CD4-positive, alpha-beta T cell treated with Interferon alpha-2 for 1 hour (primary cell): Measurements from ENCODE around the gene TACR1.
"Not testable (repeated sequence)": the region's sequence is repeated elsewhere in the genome, so short reads cannot be mapped to it uniquely, and the experiment has no call there.

Experiments
- DNase-seq, 2 donors: peaks; one replicate each; pipeline ENCODE4 v3.0.0-alpha.2; 2020 to 2022

Gene TACR1

DNA sequence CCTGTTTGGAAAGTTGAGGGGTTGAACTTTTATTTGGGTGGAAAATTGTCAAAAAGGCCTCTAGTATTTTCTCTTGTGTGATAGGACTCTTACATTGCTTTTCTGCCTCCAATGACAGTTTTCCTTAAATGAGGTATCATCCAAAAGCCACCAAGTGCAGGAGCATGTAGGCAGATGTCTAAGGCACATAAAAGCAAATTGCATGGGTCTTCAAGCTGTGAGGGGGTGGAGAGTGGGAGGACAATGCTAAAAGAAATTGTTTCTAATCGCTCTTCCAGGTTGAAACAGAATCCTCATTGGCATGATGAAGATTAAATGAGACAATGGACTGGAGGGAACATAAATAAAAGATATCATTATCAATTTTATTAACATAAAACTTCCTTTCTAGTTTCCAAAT lies 6.8 kb downstream of the TACR1 start:
- DNase-seq: no peak

DNA sequence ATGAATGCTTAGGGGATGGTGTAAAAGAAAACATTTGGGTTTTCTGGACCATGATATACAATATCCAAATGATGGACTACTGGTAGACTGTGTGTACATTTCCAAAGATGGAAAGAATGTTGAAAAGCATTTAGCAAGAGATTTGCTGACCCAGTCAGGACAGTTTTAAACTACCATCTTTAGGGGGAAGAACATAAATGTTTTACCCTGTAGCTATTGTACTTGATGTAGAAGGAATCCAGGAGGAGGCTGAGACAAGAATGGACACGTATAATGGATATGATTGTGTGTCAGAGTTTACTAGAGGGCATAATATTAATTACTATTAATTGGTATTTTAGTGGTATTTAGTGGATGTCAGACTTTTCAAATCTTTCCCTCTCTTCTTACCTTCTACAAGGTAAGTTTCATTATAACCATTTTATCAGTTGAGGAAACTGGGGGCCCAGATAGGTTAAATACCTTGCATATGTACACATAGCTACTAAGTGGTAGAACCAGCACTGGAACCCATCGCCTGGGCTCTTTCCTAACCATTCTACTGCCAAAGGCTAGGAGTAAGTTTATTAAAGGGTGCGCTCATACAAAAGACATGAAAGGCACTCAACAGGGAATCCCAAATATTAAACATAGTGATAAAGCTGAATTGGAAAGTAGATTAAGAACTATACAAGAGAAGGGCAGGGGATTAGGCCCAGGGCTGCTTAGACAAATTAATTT lies 8.9 kb downstream of the TACR1 start:
- DNase-seq: no peak

DNA sequence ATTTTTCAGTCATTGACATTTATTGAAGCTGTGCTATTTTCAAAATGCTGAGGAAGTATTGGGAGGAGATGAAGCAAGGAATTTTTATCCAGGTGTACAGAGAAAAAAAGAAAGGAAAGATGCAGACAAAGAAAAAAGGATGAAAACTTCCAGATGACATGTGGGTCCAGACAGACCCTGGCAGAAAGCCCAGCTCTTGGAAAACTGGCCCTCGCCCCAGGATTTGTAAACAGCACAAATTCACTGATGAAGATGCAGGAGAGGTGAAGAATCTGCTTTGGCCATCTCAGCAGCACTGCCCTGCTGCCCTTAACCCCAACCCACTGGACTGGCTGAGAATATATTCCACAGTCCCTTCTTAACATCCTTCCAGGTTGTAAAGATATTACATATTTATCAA lies 12.5 kb downstream of the TACR1 start:
- no peak for DNase-seq

DNA sequence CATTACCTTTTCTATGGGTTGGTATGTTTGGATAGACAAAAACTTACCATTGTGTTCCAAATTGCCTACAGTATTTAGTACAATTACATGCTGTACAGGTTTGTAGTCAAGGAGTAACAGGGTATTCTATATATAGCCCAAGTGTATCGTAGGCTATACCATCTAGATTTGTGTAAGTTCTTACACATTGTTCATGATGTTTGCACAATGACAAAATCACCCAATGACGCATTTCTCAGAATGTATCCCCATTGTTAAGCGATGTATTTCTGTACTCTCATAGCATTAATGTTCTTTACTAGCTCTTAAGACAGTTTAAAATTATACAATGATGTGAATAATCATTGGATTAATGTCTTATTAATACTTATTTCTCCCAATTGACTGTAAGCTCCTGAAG lies 16.7 kb downstream of the TACR1 start:
- DNase-seq: no peak

DNA sequence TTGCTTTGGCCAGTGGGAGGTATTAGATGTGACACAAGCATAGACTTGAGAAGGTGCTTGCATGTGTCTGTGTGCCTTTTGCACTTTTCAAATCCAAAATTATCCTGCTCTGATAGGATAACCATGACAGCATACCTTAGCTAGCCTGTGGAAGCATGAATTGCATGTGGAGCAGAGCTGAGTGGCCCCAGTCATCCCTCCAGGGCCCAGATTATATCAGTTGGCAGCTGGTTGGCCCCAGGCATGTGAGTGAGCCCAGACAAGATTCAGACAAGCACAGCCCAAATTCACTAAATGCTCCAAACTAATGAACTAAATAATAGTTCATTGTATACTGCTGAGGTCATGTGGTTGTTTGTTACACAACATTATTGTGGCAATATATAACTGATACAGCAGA lies 18.8 kb downstream of the TACR1 start:
- DNase-seq: no peak

DNA sequence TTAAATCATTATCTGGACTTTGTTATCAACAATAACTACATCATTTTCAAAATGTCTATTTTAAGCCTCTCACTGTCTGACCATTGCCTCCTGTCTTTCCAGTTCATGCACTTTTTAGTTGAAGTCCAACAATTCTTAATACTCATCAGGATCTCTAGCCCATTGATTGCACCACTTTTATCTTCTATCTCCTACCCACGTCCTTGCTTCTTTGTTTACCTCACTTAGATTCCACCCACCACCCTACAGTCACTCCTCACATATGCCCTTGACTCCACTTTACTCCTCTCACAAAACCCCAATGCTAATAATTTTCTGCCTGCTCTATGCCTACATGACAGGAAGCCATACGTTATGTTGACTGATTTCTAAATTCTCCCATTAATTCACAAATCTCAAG lies 21.9 kb downstream of the TACR1 start:
- DNase-seq: no peak

DNA sequence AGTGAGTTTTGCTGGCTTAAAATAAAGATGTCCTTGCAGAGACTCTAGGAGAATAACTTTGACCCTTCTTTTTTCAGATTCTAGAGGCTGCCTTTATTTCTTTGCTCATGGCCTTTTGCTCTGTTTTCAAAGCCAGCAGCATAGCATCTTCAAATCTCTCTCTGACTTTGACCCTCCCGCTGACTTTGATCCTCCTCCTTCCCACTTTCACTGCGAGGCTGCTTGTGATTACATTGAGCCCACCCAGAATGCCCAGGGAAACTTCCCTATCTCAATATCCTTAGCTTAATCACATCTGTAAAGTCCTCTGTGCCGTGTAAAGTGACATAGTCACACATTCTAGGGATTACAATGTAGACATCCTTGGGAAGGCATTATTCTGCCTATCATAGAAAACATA lies 23.9 kb downstream of the TACR1 start:
- no peak for DNase-seq

DNA sequence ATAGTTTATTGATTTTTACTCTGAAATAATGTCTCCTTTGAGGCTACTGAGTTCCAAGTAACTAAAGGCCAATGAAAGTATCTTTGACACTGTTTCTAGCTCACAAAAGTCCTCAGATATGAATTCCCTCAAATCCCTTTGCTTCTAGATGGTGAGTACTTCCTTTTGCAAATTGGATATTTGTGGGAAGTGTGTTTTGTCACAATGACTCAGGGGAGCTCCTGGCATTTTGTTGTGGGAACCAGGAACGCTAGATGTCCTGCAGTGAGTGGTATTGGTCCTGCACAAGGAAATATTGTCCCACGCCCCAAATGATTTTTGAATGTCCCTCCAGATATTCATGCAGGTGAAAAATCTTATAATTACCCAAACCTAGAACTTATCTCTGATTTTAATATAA lies 24.3 kb downstream of the TACR1 start:
- DNase-seq: no peak

DNA sequence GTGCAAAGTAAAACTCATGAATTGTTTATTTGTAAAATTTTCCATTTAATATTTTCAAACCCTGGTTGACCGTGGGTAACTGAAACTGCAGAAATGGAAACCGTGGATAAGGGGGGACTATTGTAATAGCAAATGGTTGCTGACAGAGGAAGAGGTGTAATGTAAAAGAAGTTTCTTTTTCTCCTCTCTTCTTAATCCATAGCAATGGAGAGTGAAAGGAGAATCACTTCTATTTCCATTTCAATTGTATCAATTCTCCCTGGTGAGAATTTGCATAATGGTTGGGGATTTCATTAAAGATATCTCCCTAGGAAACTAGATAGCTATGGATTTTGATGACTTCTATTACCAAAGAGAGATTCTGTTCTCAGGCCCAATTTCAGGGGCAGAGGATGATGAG lies 24.8 kb downstream of the TACR1 start:
- DNase-seq: no peak

DNA sequence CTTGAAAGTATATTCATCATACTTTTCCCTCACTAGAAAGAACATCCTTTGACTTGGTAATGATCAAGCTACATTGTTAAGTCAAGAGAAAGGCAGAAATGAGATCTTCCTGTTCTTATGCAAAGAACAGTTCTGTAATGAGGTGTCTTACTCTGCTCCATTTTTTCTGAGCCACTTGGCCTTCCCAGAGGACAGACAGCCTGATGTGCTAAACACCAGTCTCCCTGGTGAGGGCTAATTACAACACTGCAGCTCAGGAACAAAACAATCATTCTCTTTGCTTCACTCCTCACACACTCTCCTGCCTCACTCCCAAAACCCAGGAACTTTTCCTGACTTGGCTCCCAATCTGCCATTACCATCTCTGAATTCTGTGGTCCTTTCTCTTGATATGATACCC lies 25.6 kb downstream of the TACR1 start:
- DNase-seq: no peak

DNA sequence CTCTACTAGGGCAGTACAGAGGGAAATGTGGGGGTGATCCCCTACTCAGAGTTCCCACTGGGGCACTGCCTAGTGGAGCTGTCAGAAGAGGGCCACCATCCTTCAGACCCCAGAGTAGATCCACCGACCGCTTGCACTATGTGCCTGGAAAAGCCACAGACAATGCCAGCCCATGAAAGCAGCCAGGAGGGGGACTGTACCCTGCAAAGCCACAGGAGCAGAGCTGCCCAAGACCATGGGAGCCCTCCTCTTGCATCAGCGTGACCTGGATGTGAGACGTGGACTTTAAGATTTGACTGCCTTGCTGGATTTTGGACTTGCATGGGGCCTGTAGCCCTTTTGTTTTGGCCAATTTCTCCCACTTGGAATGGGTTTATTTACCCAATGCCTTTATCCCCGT lies 27.9 kb downstream of the TACR1 start:
- not testable (repeated sequence) for DNase-seq

DNA sequence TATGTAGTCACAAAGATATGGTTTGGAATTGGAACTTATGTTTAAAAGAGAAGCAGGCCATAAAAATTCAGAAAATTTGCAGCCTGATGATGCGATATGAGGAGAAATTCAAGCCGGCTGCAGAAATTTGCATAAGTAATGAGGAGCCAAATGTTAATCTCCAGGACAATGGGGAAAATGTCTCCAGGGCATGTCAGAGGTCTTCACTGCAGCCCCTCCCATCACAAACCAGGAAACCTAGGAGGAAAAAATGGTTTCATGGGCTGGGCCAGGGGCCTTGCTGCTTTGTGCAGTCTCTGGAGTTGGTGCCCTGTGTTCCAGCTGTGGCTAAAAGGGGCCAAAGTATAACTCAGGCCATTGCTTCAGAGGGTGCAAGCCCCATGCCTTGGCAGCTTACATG lies 28.4 kb downstream of the TACR1 start:
- DNase-seq: no peak

DNA sequence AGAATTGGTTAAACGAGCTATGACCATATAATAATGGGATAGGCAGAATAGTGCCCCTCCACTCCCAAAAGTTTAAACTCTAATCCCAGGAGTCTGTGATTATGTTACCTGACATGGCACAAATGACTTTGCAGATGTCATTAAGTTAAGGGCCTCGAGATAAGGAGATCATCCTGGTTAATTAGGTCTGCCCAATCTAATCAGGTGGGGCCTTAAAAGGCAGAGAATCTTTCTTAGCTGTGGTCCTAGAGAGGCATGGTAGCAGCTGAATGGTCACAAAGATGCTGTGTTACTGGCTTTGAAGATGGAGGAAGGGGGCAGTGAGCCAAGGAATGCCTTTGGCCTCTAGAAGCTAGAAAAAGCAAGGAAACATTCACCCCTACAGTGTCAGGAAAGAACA lies 31.1 kb downstream of the TACR1 start:
- no peak for DNase-seq

DNA sequence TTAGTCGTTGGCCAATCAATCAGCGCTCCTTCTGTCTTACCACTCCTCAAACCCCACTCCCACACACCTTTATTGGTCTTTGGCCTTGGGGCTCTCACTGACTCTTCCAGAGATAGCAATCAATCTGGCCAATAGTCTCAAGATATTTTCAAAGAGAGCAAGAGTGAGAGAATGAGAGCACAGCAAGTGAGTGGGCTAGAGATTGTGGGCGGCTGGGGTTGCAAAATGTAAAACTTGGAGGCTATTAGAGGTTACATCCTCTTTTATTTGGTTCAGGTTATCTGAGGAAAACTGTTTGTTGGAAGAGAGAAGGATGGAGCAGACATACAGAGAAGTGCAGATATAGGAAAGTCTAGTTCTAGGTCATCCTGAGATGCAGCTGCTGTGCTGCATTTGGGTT lies 32.8 kb downstream of the TACR1 start:
- no peak for DNase-seq

DNA sequence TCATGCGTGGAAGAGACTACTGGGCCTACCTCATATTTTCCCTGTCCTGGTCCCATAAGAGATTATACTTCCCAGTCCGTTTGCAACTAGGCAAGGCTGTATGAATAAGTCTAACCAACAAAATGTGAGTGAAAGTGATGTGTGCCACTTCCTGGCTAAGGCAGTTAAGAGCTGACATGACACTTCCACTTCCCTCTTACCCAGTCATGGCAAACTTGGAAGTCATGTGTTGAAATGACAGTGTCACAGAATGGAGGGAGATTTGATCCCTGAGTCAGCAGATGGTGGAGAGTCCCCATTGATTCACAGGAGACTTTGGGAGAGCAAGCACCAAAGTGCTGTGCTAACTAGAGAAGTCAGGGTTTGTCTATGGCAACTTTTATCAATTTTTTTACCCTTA lies 36.4 kb downstream of the TACR1 start:
- no peak for DNase-seq

DNA sequence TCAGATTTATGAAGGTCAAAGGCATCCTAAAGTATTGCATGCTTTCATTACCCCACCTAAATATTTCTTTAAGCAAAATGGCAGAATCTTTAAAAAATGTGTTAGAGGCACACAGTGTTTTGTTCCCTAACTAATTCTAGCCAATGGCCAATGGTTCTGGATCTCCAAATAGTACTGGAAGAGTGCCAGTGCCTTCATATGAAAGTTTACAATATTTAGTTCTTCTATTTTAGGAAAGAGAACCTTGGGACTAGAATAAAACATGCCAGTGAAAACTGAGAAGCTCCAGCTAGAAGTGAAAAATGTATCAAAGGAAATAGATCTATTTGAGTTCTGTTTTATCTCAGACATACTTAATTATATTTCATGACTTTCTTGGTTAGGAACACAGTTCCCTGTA lies 37.1 kb downstream of the TACR1 start:
- DNase-seq: no peak

DNA sequence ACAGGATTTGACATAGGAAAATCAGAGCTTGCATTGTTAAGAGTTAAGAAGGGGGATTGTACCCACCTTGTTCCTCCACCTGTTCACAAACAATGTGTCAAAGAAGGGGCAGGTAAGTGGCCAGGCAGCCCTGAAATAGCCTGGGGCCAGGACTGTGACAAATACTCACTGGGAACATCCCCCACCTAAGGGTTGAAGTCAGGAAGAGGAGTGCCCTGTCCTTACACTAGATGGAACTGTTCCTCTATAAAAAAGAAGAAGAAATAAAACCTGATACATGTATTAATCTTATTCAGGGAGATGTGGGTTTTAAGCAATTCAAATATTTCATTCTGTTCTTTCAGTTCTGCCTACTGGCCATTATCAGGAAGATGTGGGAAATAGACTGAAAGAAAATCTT lies 41.9 kb downstream of the TACR1 start:
- DNase-seq: no peak

DNA sequence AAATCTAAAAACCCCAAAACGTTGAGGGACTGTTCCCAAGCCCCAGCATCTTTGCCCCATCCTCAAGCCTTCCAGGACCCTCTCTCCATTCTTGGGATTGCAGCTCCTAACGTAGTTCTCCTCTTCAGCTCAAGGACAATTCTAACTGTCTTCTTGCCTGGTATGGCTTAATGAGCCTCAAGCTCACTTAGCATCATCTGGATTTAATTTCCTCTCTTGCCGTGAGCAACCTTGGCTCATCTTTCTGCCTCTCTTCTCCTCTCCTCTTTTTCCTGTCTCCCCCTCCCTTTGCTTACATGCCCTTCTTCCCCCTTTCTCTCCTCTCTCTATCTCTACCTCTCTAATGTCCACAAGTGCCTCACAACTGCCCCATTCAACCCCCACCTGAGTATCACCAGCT lies 44.2 kb downstream of the TACR1 start:
- DNase-seq: no peak

DNA sequence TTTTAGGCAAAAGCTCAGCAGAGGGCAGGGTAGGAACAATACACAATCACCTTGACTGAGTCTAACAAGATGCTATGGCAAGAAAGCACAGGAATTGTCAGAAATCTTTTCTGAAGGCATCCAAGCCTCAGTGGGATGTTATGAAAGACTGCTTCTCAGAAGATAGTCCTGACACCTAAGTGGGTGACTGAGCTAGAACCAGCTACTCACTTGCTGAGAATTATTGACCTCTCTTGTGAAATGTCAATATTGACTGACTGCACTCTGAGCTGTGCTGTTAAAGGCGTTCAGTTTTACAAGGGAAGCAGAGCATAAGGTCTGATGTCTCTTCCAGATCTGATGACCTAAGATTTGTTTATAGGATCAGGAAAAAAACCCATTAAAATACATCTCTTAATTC lies 46.1 kb downstream of the TACR1 start:
- DNase-seq: no peak

DNA sequence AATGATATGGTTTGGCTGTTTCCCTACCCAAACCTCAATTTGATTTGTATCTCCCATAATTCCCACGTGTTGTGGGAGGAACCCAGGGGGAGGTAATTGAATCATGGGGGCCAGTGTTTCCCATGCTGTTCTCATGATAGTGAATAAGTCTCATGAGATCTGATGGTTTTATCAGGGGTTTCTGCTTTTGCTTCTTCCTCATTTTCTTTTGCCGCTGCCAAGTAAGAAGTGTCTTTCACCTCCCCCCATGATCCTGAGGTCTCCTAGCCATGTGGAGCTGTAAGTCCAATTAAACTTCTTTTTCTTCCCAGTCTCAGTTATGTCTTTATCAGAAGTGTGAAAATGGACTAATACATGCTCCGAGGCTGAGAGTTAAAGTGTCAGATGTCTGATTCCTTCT lies 47.1 kb downstream of the TACR1 start:
- not testable (repeated sequence) for DNase-seq

DNA sequence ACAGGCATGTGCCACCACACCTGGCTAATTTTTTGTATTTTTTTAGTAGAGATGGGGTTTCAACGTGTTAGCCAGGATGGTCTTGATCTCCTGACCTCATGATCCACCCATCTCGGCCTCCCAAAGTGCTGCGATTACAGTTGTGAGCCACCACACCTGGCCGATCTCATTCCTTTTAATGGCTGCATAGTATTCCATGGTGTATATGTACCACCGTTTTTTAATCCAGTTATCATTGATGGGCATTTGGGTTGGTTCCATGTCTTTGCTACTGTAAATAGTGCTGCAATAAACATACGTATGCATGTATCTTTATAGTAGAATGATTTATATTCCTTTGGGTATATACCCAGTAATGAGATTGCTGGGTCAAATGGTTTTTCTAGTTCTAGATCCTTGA lies 51.4 kb downstream of the TACR1 start:
- DNase-seq: not testable (repeated sequence)

DNA sequence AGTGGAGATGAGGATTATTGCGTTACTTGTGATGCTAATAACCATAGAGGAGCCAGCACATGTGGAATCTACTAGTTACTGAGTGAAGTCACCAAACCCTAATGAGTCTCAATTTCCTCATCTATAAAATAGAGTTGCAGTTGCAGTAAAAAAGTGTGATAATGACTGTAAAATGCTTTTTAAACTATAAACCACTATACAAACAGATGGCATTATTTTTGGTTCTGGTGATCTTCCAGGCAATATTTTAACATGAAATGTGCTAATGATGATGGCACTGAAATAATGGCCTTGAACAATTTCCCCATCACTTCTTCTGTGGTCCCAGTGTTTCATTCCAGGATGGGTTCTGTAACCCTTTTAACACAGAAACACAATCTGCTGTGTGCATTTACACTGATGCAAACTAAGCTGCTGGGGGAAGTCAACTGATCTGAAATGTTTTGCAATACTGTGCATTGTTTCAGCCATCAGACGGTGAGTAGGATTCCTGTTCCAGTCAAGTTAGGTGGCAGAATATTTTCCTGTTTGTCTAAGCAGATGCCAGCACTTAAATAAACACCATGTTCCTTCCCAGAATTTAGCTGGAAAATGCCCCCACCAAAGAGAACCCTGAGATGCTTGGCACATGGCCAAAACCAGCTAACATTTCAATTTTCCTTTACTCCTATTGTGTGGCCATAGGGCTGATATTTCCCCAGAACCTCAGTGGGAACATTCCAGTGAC lies 52.6 kb downstream of the TACR1 start:
- no peak for DNase-seq

DNA sequence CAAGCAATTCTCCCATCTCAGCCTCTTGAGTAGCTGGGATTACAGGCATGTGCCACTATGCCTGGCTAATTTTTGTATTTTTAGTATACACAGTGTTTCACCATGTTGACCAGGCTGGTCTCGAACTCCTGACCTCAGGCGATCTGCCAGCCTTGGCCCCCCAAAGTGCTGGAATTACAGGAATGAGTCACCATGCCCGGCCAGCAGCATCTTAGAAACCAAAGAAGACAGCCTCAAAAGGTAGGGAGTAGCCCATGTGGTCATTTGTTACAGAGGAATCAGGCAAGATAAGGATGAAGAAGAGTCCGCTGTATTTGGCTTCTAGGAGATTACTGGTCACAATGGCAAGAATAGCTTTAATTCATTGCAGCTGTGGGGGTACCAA lies 53.1 kb downstream of the TACR1 start:
- DNase-seq: not testable (repeated sequence)

DNA sequence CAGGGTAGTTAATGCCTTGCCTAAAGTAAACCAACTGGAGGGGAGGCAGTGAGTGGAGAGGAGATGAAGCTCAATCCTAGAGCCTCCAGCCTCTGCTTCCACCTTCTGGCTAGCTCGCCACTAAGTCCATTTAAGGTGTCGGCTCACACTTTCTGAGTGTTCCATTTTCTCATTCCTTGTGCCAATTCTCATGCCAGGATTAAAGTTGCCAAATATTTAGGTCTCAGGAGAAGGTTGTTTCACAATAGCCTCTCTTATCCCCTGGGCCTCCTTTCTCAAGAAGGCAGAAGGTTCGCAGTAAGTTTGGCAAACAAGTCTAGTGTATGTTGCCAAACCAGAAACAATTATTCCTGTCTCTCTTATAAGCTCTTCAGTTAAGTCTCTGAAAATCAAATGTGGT lies 57.2 kb downstream of the TACR1 start:
- no peak for DNase-seq

DNA sequence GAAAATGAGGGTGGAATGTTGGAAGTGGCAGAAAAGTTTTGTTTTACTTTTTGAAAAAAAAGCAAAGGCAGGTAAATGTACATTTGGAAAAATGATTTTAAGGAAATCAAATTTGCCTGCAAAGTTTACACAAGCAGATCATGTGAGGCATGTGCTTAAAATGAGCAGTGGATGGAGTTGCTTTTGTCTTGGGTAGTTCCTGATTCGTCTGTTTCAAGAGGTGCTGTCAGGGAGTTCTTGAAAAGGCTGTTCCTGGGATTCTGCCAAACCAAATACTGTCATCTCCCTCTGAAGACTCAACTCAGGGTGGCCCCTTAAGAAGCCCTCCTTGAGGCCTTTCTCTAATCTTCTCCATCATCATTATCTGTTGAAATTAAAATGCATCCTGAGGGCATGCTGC lies 59.0 kb downstream of the TACR1 start:
- DNase-seq: no peak
